K562 (cell line): ENCODE measurements around the gene XPO1. TPM values are rescaled to one million over a fixed set of nuclear protein-coding genes. Genes with fewer than 3 reads are reported as not detected.

ENCODE experiments used
- MCM7 ChIP-seq, 2 experiments: fragments of 450-650 bp; IDR thresholded peaks; 2 replicates each; pipeline ENCODE4 v1.6.1; 2016 to 2018
- NFIC ChIP-seq: fragments of 450-650 bp; IDR thresholded peaks from 2 replicates; pipeline ENCODE4 v1.6.1; 2017; ENCODE audit warnings: mild to moderate bottlenecking, inconsistent platforms
- PREB ChIP-seq: sonication (generic); formaldehyde crosslinking; IDR thresholded peaks from 2 replicates; pipeline ENCODE4 v1.8.1; 2023; ENCODE audit warnings: mild to moderate bottlenecking, missing genetic modification reagents
- PRPF4 ChIP-seq: fragments of 200-400 bp; formaldehyde crosslinking; IDR thresholded peaks from one replicate; pipeline ENCODE4 v1.6.1; 2017; ENCODE audit warnings: low read length, low read depth, mild to moderate bottlenecking; ENCODE audit not compliant: insufficient read depth, poor library complexity, severe bottlenecking
- RUNX1 ChIP-seq: sonication (generic); IDR thresholded peaks from 2 replicates; pipeline ENCODE4 v1.6.1; 2016; ENCODE audit warnings: antibody characterized with exemption, low read depth
- STAT5A ChIP-seq: IDR thresholded peaks from 2 replicates; pipeline ENCODE4 v1.6.1; 2012; ENCODE audit warnings: low read length, inconsistent platforms, borderline replicate concordance
- TFE3 ChIP-seq: fragments of 450-650 bp; formaldehyde crosslinking; IDR thresholded peaks from 2 replicates; pipeline ENCODE4 v1.4.0; 2020; ENCODE audit warnings: mild to moderate bottlenecking, mixed read lengths
- XRCC3 ChIP-seq: fragments of 450-650 bp; IDR thresholded peaks from 2 replicates; pipeline ENCODE4 v1.6.1; 2017; ENCODE audit warnings: mild to moderate bottlenecking, moderate library complexity
- ZNF395 ChIP-seq: fragments of 200-800 bp; sonication (Bioruptor generic); IDR thresholded peaks from 2 replicates; pipeline ENCODE4 v1.6.1; 2017; ENCODE audit warnings: missing genetic modification characterization, missing compliant biosample characterization
- polyA plus RNA-seq, 8 experiments: library from polyadenylated mRNA; depleted of rRNA in 4 of 8; stranded (reverse) in 5 of 8; unstranded in 3 of 8; fragments of >200 nt; fragmentation: Nextera tagmentation in 2 of 8; fragmentation: Illumina TruSeq in 1 of 8; extraction: Ambion mirVana in 2 of 8; extraction: Trizol in 1 of 8; gene quantifications; 2 replicates each; pipeline versions ENCODE4 v1.2.1 to v1.2.3, GENCODE V29; 2011 to 2014; ENCODE audit warnings: inconsistent platforms in 1 of 8, missing spikeins in 1 of 8
- total RNA-seq, 7 experiments: library from RNA; depleted of rRNA in 6 of 7; stranded (reverse); fragments of >200 nt in 6 of 7; fragmentation: Illumina TruSeq in 2 of 7; extraction: Trizol in 2 of 7; gene quantifications; 2 replicates each; pipeline versions ENCODE4 v1.2.1 to v1.2.3, GENCODE V29; 2011 to 2021; ENCODE audit warnings: low replicate concordance in 1 of 7

XPO1 gene
- total and polyA plus RNA-seq, 9 of the 15 experiments (the other 6 are each of a cell fraction or from before 2014, with no cell fraction given): 86.2 to 307 (median 216) TPM

GRCh38 chr2:61538920-61539520 is 864 bp upstream of the XPO1 start (continued):
- TF ChIP-seq ZNF395 (CRISPR knock-in tag): no peak; the same call in none of the 2 replicates
- TF ChIP-seq NFIC: peak; percentile 24; the same call in 1 of the 2 replicates
- no peak for TF ChIP-seq TFE3
- no peak for TF ChIP-seq MCM7 (IDR thresholded peaks at IDR 0.05)
- TF ChIP-seq RUNX1: no peak
- no peak for TF ChIP-seq PRPF4
- TF ChIP-seq STAT5A: 0 out of 2 replicates have a peak, but pooled peaks have one; percentile 13
- no peak for TF ChIP-seq XRCC3
- TF ChIP-seq PREB (CRISPR knock-in tag): no peak
- TF ChIP-seq, all 486 proteins: peak for 60
